Esophagus squamous epithelium (tissue), 4 donors: Measurements from ENCODE around the gene SVOPL.

Source experiments
- CTCF ChIP-seq, 6 experiments: fragments of 450-650 bp in 4 of 6; fragments of 200-600 bp in 2 of 6; sonication (generic) in 2 of 6; IDR thresholded peaks; one replicate each; pipeline ENCODE4 v1.5.1; 2016 to 2019; ENCODE audit warnings: antibody characterized with exemption in 6 of 6, mild to moderate bottlenecking in 4 of 6, moderate library complexity in 4 of 6
- POLR2A ChIP-seq, 4 donors: fragments of 450-650 bp; IDR thresholded peaks; one replicate each; pipeline ENCODE4 v1.6.1; 2017; ENCODE audit warnings: antibody characterized with exemption in 4 of 4, mild to moderate bottlenecking in 4 of 4, moderate library complexity in 3 of 4

GRCh38 chr7:138559448-138559847 lies 141.7 kb downstream of the SVOPL start:
- TF ChIP-seq CTCF (IDR thresholded peaks at IDR 0.05) (no peak), POLR2A (IDR thresholded peaks at IDR 0.05) (no peak)
